ENCODE results near the gene VAMP7. TPM values are rescaled to one million over a fixed set of nuclear protein-coding genes. Genes with fewer than 3 reads are reported as not detected.

VAMP7 gene
- total RNA-seq, 4 donors from 2014 or later, result 28.9 to 36.4 (median 33.4) TPM

- DNase-seq (ENCODE audit: low spot score) (no peak), ATAC-seq (ENCODE audit: low FRiP score) (no peak)
- TF ChIP-seq CTCF (IDR thresholded peaks at IDR 0.05), result no peak
These were observed 5.3 kb downstream of the VAMP7 start for GRCh38 chrX:155886409-155886808.

- ATAC-seq (ENCODE audit: low FRiP score), result no peak
- TF ChIP-seq CTCF (IDR thresholded peaks at IDR 0.05), result no peak
These were observed 7.0 kb downstream of the VAMP7 start for GRCh38 chrX:155888139-155888538.

GRCh38 chrX:155889328-155889727 is 8.2 kb downstream of the VAMP7 start:
- DNase-seq (ENCODE audit: low spot score) (no peak), ATAC-seq (ENCODE audit: low FRiP score) (no peak)
- no peak for TF ChIP-seq CTCF (IDR thresholded peaks at IDR 0.05)

More at GRCh38 chrX:155888139-155888538, 7.0 kb downstream of the VAMP7 start:
- no peak for DNase-seq (ENCODE audit: low spot score)

DNA sequence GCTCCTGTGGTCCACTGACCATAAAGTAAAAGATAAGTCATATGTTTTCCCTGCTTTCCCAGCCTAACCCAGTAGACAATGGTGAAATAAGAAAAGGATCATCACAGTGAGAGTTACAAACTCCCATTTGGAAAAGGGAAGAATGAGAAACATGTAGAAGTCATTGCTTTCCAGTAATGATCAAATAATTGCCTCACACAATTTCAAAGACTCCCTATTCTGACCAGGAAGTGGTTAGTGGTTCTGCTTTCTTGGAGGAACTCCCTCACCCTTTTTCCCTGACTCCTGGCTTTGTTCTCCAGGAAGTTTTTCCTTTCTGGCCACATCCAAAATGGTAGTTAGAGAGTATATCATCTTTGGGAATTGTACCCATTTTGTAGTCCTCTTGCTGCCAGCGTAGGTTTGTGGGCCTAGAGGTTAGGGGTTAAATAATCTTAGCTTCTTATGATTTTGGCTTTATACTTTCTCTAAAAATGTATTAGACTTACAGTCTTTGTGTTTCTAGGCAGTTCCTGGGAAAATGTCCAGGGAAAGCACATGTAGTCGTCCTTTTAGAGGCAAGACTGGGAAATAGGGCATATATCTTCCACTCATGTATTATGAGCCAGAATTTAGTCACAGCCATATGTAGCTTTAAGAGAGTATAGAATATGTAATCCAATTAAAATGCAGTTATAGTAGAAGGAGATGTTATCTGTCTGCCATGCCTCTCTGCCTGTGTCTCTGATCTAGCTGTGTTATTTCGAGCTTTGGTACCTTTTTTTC is 10.5 kb downstream of the VAMP7 start:
- no peak for TF ChIP-seq CTCF (IDR thresholded peaks at IDR 0.05)
- no peak for DNase-seq (ENCODE audit: low spot score)
- ATAC-seq (ENCODE audit: low FRiP score), result no peak

- ATAC-seq (ENCODE audit: low FRiP score) (no peak), DNase-seq (ENCODE audit: low spot score) (no peak)
- TF ChIP-seq CTCF (IDR thresholded peaks at IDR 0.05), result no peak
These were observed 12.4 kb downstream of the VAMP7 start for GRCh38 chrX:155893521-155893920.

GRCh38 chrX:155896512-155896911 is 15.4 kb downstream of the VAMP7 start:
- ATAC-seq (ENCODE audit: low FRiP score), result no peak
- TF ChIP-seq CTCF (IDR thresholded peaks at IDR 0.05), result no peak
- no peak for DNase-seq (ENCODE audit: low spot score)

- ATAC-seq (ENCODE audit: low FRiP score), result no peak
- TF ChIP-seq CTCF (IDR thresholded peaks at IDR 0.05), result no peak
- no peak for DNase-seq (ENCODE audit: low spot score)
These were observed 18.2 kb downstream of the VAMP7 start for GRCh38 chrX:155899366-155899765.

Data from omental fat pad (tissue), 4 donors.